ENCODE data around the gene CALML3.

DNA sequence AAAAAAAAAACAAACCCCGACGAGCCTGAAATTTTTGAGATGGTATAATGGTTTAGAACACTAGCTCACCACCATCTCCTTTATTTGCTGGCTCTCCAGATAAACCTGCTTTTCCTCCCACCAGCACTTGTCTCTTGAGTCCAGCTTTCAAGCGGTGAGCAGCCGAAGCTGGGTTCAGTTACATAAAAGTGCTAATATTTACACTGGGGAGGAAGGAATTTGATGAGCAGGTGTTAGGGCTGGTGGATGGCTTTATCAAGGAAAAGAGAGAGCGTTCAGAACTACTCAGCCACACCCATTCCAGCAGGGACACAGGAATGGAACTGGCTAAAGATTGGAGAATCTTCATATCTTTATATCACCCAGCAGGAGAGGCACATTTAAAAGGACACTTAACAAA is 6.6 kb upstream of the CALML3 start:
- TF ChIP-seq, protein P1, sequence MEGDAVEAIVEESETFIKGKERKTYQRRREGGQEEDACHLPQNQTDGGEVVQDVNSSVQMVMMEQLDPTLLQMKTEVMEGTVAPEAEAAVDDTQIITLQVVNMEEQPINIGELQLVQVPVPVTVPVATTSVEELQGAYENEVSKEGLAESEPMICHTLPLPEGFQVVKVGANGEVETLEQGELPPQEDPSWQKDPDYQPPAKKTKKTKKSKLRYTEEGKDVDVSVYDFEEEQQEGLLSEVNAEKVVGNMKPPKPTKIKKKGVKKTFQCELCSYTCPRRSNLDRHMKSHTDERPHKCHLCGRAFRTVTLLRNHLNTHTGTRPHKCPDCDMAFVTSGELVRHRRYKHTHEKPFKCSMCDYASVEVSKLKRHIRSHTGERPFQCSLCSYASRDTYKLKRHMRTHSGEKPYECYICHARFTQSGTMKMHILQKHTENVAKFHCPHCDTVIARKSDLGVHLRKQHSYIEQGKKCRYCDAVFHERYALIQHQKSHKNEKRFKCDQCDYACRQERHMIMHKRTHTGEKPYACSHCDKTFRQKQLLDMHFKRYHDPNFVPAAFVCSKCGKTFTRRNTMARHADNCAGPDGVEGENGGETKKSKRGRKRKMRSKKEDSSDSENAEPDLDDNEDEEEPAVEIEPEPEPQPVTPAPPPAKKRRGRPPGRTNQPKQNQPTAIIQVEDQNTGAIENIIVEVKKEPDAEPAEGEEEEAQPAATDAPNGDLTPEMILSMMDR (IDR thresholded peaks at IDR 0.05; ENCODE audit: extremely low read depth in 1 of 2, insufficient read depth in 1 of 2, low read depth in 1 of 2, low read length in 2 of 2): no peak
- no peak for TF ChIP-seq EZH2 (IDR thresholded peaks at IDR 0.05; ENCODE audit: borderline replicate concordance, low read depth, low read length, severe bottlenecking)
- TF ChIP-seq POLR2A (IDR thresholded peaks at IDR 0.05; ENCODE audit: low read depth, low read length): no peak
- TF ChIP-seq POLR2AphosphoS5 (IDR thresholded peaks at IDR 0.05; ENCODE audit: insufficient read depth, low read depth, low read length): no peak
